CD4-positive, alpha-beta T cell treated with Interleukin-2 at 100 ng/mL for 4 hours (primary cell): ENCODE measurements around the gene GPR179.

Experiments used
- DNase-seq: peaks from one replicate; pipeline ENCODE4 v3.0.0-alpha.2; 2020; ENCODE audit warnings: low spot score

GPR179 gene, protein sequence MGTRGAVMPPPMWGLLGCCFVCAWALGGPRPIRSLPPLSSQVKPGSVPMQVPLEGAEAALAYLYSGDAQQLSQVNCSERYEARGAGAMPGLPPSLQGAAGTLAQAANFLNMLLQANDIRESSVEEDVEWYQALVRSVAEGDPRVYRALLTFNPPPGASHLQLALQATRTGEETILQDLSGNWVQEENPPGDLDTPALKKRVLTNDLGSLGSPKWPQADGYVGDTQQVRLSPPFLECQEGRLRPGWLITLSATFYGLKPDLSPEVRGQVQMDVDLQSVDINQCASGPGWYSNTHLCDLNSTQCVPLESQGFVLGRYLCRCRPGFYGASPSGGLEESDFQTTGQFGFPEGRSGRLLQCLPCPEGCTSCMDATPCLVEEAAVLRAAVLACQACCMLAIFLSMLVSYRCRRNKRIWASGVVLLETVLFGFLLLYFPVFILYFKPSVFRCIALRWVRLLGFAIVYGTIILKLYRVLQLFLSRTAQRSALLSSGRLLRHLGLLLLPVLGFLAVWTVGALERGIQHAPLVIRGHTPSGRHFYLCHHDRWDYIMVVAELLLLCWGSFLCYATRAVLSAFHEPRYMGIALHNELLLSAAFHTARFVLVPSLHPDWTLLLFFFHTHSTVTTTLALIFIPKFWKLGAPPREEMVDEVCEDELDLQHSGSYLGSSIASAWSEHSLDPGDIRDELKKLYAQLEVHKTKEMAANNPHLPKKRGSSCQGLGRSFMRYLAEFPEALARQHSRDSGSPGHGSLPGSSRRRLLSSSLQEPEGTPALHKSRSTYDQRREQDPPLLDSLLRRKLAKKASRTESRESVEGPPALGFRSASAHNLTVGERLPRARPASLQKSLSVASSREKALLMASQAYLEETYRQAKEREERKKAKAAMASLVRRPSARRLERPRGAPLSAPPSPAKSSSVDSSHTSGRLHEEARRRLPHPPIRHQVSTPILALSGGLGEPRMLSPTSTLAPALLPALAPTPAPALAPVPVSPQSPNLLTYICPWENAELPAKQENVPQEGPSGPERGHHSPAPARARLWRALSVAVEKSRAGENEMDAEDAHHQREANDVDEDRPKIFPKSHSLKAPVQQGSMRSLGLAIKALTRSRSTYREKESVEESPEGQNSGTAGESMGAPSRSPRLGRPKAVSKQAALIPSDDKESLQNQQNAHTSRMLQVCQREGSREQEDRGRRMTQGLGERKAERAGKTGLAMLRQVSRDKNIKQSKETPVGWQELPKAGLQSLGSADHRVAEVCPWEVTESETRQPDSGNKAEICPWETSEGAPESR (N-terminal part only)

DNA sequence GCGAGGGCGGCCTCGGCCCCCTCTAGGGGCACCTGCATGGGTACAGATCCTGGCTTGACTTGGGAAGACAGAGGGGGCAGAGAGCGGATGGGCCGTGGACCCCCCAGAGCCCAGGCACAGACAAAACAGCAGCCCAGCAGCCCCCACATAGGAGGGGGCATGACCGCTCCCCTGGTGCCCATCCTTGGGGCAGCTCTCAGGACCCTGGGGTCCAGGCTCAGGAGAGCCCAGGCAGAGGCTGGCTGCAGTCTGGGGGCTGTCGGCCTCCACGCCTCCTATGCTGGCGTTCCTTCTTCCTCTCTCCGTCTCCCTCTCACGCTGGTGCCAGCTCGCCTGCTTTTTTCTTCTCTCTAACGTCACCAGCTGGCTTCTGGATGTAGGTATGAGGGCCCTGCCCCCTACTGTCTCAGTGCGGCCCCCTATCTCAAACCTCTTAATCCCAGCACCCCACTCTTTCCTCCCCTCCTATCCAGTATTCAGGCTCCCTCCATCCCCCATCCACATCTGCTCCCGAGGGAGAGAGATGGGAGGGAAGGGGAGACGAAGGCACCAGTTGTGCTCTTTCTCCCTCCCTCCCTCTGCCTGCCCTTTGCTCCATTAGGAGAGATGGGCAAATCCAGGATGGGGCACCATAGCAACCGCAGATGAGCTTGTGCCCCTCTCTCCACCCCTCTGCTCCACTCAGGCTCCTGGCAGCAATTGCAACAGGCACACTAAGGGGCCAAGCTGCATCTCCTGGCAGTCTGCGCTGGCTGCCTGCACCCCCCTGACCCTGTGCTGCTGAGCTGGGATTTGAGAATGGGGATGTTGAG lies at the start of gene GPR179:
Gene GPR179, minus strand, starts transcription at position 349 of the 812 bp plus-strand sequence. Its CDS starts 167 bp downstream, at position 182.
- no peak for DNase-seq

DNA sequence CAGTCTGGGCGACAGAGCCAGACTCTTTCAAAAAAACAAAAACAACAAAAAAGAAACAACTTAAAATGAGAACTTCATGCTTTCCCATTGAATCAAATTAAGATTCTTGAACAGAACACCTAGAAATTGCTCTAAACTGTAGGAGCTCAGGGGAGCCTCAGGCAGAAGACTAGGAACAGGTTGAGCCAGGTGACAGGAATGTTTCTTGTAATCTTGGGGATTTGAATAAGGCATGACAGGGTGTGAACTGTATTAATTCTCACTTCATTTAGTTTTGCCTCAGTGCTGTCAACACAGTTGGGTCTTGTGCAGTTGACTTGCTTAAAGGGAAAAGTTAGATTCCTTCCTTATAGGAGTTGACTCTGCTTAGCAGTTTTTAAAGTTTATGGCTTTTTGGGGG lies 35.7 kb upstream of the GPR179 start:
- DNase-seq: no peak

DNA sequence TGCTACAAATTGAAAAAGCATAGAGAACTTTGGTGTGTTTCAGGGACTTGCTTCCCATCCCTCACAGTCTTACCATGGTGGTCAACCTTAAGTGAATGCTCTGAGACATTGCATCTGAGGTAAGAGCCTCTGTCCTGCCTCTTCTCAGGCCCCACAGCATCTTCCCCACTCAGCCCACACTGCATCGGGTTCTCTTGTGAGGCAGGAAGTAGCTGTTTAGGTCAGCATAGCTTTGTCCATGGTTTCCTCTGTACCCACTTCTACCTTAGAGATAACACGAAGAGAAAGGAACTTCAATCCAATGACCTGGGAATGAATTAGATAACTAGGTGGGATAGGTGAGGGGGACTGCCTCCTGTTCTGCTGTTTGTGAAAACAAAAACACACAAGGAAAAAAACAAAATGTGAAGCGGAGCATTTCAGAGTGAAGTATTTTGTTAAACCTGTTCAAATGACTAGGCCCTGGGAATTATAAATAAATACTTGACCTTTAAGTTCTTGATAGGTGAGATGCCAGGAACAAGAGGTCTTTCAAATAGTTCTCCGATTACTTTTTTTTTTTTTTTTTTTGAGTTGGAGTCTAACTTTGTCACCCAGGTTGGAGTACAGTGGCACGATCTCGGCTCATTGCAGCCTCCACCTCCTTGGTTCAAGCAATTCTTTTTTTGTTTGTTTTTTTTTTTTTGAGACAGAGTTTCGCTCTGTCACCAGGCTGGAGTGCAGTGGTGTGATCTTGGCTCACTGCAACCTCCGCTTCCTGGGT lies 25.5 kb upstream of the GPR179 start:
- no peak for DNase-seq

DNA sequence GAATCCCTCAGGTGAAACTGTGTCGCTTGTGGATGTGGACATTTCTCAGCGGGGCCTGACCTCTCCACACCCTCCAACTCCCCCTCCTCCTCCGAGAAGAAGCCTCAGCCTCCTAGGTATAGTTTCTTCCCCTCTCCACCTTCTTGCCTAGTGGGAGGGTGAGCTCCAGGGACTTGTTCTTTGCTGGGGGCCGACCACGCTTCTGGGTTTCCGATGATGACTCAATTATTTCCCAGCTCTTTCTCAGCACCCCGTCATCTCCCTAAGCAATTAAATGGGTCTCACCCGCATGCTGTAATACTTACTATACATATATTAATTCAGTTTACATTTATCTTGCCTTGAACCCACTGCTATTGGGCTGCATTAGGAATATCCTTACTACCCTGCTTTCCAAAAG lies 21.0 kb upstream of the GPR179 start:
- DNase-seq: no peak

DNA sequence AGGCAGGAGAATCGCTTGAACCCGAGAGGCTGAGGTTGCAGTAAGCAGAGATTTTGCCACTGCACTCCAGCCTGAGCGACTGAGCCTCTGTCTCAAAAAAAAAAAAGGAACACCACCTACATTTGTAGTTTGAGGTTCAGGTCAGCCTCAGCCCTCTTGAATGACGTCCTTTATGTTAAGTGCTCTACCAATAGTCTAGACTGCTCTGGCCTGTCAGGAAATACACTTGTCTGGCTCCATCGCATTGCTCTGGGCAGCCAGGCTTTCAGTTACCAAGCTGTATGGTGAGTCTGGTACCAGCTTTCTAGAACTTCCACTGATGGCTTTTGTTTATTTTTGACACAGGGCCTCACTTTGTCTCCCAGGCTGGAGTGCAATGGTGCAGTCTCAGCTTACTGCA lies 19.3 kb upstream of the GPR179 start:
- no peak for DNase-seq

GRCh38 chr17:38361694-38362465 lies 18.1 kb upstream of the GPR179 start:
- no peak for DNase-seq

DNA sequence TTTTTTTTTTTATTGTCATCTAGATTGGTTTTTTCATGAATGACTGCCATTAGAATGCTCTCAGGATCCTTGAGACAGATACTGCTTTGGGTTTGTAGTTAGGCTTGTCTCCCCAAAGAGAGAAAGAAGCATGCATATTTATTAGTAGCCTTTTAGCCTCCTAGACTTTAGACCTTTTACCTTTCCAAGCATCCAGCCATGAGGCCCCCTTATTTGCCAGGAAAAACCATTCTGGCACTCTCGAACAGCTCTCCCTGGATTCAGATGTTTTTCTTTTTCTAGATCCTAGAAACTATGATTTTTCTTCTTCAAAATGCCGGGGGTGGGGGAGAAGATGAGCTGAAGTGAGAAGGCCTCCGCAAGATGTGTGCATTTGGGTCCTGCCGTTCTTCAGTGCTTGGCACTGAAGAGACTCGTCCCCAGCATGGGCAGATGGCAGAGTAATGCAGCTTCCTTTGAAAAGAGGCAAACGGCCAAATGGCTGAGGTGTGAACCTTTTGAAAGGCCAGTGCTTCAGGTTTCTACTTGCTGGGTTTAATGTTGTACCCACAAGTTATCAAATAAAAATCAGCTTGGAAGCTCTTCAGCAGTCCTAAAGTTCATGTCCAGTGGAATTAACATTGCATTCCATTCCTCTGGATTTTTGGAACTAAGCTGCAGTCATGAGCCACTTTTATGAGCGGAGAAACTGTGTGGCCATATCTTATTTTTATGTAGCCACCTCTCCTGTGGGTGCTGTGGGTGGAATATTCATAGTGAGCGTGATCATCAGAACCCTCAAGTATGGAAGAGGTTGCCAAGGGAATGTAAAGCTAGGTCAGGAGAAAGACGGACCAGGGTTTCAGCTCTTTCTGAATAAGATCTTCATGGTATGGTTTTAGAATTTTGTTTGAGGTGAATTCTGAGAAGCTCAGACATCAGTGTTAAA lies 15.1 kb upstream of the GPR179 start:
- no peak for DNase-seq

GRCh38 chr17:38357486-38358123 lies 13.8 kb upstream of the GPR179 start:
- no peak for DNase-seq

DNA sequence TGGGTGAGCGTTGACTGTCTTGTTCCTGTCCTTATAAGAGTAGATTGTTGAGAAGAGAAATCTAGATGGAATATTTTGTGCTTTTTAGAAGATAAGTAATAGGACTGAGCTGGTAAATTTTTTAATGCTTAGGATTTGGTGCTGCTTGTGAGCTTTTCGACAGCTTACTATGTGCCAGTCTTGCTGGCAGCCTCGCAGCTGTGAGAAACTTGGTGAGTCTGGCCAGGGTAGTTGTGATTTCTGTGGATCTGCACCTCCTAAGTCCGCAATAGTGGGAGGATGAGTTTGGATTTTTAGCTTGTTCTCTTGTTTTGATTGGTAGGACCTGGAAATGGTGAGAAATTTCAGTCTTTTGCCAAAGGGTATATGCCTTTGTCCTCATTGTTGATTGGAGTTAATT lies 11.5 kb upstream of the GPR179 start:
- no peak for DNase-seq

- DNase-seq: no peak
Measured at GRCh38 chr17:38354466-38354865, 10.7 kb upstream of the GPR179 start.

DNA sequence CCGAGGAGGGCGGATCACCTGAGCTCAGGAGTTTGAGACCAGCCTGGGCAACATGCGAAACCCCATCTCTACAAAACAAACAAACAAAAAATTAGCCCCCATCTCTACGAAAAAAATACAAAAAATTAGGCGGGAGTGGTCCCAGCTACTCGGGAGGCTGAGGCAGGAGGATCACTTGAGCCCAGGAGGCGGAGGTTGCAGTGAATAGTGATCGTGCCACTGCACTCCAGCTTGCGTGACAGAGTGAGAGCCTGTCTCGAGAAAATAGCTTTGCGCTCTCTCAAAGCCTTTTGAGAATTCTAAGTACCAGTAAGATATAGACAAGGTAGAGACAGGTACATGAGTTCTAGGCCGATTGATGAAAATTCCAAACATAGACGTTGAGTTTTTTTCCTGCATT lies 9.9 kb upstream of the GPR179 start:
- DNase-seq: no peak

- no peak for DNase-seq
Measured at GRCh38 chr17:38353086-38353604, 9.4 kb upstream of the GPR179 start.

DNA sequence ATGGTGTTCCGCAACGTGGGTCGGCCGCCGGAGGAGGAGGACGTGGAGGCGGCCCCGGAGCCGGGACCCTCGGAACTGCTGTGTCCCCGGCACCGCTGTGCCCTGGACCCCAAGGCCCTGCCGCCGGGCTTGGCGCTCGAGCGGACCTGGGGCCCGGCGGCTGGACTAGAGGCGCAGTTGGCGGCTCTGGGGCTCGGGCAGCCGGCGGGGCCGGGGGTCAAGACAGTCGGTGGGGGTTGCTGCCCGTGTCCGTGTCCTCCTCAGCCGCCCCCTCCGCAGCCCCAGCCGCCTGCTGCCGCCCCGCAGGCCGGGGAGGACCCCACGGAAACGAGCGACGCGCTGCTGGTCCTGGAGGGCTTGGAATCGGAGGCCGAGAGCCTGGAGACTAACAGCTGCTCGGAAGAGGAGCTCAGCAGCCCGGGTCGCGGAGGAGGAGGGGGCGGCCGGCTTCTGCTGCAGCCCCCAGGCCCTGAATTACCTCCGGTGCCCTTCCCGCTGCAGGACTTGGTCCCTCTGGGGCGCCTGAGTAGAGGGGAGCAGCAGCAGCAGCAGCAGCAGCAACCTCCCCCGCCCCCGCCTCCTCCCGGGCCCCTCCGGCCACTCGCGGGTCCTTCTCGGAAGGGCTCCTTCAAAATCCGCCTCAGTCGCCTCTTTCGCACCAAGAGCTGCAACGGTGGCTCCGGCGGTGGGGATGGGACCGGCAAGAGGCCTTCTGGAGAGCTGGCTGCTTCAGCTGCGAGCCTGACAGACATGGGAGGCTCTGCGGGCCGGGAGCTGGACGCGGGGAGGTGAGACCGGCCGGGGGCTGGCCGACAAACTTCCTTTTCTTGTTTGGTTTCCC lies 8.7 kb upstream of the GPR179 start:
- DNase-seq: no peak

DNA sequence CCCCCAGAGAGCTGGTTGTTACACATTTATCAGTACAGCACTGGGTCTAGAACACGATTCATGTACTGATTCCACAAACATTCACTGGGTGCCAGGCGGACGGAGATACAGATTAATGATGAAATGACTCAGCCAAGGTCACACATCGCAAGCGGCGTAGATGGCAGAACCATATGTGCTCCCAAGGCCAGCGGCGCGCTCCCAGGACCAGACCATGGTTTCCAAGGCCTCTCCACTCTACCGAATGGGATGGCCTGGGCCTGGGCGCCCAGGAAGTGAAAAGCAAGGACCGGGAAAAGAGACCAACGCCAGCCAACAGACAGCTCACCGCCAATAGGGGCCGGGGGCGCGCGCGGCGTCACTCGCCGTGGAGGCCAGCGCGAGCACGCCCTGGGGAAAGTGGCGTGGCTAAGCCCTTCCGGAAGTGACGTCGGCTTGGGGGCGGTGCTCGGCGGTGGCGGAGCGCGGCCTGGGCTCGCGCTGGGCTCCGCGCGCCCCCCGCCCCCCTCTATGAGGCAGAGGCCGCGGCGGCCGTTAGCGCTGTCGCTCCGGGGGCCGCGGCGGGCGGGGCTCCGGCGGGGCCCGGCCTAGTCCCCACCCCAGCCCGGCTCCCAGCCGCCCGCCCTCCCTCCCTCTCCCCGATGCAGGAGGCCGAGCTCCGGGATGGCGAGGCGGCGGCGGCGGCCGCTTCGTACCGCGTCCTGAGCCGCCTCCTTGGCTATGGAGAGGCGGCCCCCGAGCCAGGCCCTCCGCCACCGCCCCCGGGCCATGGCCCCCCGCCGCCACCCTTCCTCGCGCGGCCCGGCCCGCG lies 7.9 kb upstream of the GPR179 start, which contains the start of gene SOCS7:
Gene SOCS7, plus strand, starts transcription at position 433 of the 811 bp plus-strand sequence. Its CDS starts 209 bp downstream, at position 642.
- peak; percentile 93 for DNase-seq

DNA sequence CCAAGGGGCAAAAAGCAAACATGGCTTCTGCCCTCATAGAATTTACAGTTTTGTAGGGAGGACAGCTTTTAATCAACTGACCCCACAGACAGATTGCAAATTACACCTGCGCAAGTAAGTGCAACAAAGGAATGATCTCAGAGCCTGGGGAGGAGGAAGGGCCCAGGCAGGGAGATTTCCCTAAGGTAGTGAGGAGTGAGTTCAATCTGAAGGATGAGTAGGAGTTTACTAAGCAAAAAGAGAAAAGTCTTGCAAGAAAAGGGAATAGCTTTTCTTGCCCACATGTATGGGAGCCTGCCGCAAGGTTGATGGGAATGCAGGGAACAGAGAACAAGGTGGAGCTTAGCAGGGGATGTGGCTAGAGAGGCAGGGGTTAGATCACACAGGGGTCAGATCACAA lies 6.3 kb upstream of the GPR179 start:
- no peak for DNase-seq
